Measurements from ENCODE around the gene TMEM184C.

The TMEM184C gene

DNA sequence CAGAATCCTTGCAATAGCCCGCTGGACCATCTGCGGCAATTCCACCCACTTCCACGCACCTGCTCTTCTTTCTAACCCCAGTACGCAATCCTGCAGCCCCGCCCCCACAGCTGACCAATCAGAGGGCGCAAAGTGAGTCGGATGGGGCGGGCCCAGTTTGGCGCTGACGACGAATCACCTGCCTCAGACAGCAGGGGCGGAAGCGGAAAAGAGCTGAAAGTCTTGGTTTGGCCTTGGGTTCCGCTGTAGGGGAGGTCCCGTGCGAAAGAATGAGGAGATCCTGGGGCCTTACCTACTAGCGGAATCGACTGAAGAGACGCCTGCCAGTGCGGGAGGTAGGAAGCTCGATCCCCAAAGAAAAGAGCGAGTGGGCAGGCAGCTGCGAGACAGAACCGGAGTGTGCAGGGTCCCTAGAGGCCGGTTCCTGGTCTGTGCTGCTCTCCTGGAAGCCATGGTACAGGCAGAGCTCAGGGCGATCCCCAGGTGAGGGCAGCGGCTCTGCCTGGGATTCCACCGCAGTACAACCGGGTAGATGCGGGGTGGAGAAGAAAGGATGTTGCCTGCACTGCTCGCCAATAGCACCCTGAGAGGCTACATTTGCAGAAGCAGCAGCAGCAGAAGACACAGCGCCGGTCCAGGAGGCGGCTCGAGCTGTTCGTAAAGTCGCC, at the start of gene TMEM184C:
TMEM184C (plus strand) TSS at position 225 of the 668 bp plus-strand sequence. CDS start 560 bp downstream, outside the sequence.
- in situ Hi-C loops (cut with HindIII; ENCODE audit: low sequenced_read_pairs) = no loop called here

DNA sequence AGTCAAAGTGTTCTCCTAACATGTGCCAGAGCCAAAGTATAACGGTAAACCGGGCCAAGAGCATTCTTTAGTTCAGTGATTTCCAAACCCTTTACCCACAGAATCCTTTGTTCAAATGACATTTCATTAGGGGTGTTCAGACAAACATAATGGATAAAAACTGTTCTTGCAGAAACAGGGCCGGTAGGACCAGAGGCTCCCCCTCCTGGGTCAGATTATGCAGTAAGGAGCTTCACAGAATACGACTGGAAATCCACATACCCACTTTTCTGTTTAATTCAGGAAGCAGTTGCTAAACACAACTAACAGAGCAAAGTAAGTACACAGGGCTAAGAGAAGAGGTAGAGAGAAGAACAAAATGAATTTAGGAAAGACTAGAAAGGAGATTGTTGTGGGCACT, 46.6 kb upstream of the TMEM184C start:
- in situ Hi-C loops (cut with HindIII; ENCODE audit: low sequenced_read_pairs) = no loop called here

DNA sequence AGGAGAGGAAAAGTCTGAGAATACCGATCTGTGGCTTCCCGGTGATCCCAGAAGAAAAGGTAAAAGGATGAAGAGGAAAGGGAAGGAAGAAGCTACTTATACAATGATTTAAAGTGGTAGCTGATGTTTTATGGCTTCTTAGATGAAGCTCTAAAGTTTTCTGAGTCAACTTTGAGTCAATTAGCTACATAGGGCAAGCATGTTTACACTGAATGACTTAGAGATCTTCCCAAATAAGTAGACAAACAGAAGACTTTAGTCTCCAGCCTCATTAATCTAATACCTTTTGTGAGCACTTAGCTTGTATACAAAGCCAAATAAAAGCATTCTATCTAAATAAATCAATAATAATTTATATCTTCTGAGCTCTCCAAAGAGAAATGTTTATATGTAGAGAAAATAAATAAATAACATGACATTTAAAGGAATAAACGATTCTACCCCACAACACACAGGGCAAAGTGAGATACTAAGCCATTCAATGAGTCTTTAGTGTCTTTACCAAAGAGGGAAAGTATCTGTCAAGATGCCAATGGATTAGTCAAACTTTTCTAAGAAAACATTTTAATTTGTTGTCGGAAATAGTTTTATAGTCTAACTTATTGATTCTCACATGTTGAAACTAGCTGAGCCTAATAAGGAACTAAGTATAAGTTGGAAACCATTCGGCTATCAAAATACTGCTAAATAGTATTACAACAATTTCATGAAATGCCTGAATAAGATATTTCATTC, 46.0 kb upstream of the TMEM184C start:
- in situ Hi-C loops (cut with HindIII; ENCODE audit: low sequenced_read_pairs) = no loop called here

DNA sequence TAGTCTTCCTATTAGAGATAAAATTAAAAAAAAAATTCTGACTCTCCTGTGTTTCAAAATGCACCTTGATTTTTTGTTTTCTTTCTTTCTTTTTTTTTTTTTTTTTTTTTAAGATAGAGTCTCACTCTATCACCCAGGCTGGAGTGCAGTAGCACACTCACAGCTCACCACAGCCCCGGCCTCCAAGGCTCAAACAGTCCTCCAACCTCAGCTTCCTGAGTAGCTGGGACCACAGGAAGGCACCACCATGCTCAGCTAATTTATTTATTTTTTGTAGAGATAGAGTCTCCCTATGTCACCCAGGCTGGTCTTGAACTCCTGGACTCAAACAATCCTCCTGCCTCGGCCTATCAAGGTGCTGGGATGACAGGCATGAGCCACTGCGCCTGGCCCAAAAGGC, 41.1 kb upstream of the TMEM184C start:
- in situ Hi-C loops (cut with HindIII; ENCODE audit: low sequenced_read_pairs) = no loop called here

- in situ Hi-C loops (cut with HindIII; ENCODE audit: low sequenced_read_pairs) = no loop called here
Observed at GRCh38 chr4:147578051-147578476, 39.1 kb upstream of the TMEM184C start.

DNA sequence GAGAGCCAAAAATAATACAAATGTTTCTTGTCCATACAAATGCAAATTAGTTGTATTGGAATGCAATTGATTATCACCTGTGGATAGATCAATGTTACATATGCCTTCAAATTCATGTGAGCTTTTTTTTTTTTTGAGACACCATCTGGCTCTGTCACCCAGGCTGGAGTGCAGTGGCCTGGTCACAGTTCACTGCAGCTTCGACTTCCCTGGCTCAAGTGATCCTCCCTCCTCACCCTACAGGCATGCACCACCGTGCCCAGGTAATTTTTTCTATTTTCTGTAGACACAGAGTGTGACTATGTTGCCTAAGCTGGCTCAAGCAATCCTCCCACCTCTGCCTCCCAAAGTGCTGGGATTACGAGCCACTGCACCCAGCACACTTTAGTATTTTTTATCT, 38.6 kb upstream of the TMEM184C start:
- in situ Hi-C loops (cut with HindIII; ENCODE audit: low sequenced_read_pairs) = no loop called here

DNA sequence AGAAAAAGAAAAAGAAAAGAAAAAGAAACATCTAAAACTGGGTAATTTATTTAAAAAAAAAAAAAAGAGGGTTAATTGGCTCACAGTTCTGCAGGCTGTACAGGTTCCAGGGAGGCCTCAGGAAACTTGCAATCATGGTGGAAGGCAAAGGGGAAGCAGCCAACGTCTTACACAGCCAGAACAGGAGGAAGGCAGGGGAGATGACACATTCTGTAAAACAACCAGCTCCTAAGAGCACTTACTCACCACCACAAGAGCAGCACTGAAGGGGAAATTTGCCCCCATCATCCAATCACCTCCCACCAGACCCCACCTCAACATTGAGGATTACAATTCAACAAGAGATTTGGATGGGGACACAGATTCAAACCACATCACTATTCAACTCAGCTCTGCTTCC, 36.8 kb upstream of the TMEM184C start:
- in situ Hi-C loops (cut with HindIII; ENCODE audit: low sequenced_read_pairs) = no loop called here

DNA sequence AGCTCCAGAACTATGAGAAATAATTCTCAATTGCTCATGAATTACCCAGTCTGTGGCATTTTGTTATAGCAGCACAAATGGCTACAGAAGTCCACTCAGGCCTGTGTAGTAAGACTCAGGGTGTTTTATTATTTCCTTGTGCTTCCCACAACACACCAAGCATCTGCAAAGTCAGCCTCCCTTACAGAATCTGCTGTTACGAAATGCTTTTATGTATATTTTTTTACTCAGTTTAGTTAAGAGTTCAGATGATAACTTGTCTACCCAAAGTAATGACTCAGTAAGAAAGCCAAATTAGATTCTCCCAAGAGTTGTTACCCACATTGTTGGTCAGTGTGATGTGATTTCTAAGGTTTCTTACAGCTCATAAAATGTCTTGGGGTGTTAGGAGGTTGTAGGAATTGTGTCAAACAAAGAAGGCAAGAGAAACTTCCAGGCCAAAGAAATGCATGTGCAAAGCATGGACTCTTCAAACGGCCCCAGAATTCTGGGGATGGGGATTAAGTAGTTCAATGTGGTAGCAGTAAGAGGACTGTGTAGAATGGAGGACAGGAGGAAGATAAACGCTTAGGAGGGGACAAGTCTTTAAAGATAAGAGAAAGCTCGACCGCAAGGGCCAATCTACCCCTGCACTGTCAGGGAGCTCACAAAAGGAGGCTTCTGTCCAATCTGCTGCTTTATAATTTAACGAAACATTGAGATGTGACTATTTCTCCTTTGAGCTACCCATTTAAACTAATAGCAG, 35.4 kb upstream of the TMEM184C start:
- in situ Hi-C loops (cut with HindIII; ENCODE audit: low sequenced_read_pairs) = no loop called here

- in situ Hi-C loops (cut with HindIII; ENCODE audit: low sequenced_read_pairs) = no loop called here
Observed at GRCh38 chr4:147582386-147583060, 34.7 kb upstream of the TMEM184C start.

- in situ Hi-C loops (cut with HindIII; ENCODE audit: low sequenced_read_pairs) = no loop called here
Observed at GRCh38 chr4:147583876-147584275, 33.3 kb upstream of the TMEM184C start.

DNA sequence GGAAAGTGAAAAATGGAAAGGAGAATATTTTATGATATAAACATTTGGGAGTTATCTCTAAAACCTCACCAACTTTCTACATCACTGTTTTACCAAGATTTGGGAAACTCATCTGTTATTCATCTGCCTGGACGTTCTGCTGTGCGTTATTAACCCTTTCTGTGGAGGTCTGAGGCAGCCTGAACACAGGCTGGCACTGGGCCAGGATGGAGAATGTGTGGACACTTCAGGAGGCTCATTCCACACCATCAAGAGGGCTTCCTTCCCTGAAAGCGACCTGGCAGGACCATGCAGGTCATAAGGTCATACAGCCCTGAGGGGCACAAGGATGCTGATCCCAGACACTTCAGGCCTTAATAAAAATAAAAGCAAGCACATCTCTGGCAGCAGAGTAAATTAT, 31.2 kb upstream of the TMEM184C start:
- in situ Hi-C loops (cut with HindIII; ENCODE audit: low sequenced_read_pairs) = no loop called here

DNA sequence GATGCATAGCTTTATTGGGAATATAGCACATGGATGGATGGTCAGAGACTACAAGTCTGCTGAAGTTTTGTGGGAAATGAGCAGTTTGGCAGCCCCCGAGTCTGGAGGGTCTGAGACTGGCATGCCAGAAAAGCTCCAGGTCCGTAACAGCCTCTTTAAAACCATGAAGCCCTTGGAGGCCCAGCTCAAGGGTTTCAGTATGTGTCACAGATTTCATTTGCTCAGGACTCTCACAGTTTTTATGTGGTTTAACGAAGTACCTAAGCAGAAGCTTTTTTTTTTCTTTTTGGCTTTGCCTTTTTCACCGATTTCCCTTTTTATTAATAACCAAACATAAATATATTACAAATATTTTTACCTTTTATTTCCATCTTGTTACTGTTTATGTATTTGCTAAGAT, 30.6 kb upstream of the TMEM184C start:
- in situ Hi-C loops (cut with HindIII; ENCODE audit: low sequenced_read_pairs) = no loop called here

- in situ Hi-C loops (cut with HindIII; ENCODE audit: low sequenced_read_pairs) = no loop called here
Observed at GRCh38 chr4:147587041-147587440, 30.2 kb upstream of the TMEM184C start.

DNA sequence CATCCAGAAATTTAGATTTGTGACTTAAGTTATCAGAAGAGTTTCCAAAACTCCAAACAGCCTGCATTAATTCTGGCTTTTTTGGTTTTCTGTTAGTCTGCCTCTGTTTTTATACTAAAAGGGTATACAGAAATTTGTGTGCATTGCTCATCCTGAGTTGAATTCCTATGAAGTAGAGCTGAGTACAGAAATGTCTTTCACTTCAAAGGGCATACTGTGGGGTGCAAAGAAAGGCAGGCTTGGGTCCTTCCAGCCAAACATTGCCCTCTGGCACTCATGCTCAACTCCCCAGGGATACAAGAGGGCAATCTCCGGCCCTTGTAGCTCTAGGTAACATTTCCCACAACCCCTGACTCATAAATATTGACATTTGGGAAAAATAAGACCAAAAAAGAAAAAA, 27.6 kb upstream of the TMEM184C start:
- in situ Hi-C loops (cut with HindIII; ENCODE audit: low sequenced_read_pairs) = no loop called here

GRCh38 chr4:147590249-147590920, 26.8 kb upstream of the TMEM184C start:
- in situ Hi-C loops (cut with HindIII; ENCODE audit: low sequenced_read_pairs) = no loop called here

DNA sequence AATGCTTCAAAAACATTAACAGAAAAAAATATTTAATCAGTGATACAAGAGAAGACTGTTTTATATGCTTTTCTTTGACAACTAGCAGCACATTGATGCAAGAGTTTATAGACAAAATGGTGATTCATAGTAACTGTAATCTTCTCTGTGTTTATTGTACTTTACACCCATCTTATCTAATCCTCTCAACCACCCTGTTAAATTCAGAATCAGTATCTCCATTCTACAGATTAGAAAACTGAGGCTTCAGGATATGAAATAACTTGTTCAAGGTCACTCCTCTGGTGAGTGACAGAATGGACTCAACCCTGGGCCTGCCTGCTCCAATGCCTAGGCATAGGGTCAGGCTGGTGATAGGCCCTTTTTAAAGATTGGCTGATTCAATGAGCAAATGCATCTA, 26.1 kb upstream of the TMEM184C start:
- in situ Hi-C loops (cut with HindIII; ENCODE audit: low sequenced_read_pairs) = no loop called here

DNA sequence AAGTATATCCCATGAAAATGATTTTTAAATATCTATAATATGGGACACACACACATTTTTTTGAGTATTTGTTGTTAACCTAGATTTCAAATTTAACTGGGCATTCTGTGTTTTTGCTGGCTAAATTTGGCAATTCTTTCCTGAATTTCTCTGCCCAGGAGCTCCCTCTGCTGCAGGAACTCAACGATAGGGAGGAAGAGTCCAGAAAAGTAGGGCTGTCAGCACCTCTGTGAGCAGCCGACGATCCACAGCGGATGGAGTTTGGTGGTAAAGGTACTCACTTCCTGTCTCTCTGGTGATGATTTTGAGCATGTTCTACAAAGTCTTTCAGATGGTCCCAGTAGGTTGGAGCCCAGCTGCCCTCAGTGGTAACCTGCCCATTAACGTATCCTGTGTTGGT, 23.1 kb upstream of the TMEM184C start:
- in situ Hi-C loops (cut with HindIII; ENCODE audit: low sequenced_read_pairs) = no loop called here

GRCh38 chr4:147594578-147594977, 22.6 kb upstream of the TMEM184C start:
- in situ Hi-C loops (cut with HindIII; ENCODE audit: low sequenced_read_pairs) = no loop called here

GRCh38 chr4:147596377-147596776, 20.8 kb upstream of the TMEM184C start:
- in situ Hi-C loops (cut with HindIII; ENCODE audit: low sequenced_read_pairs) = no loop called here

GRCh38 chr4:147596981-147597380, 20.2 kb upstream of the TMEM184C start:
- in situ Hi-C loops (cut with HindIII; ENCODE audit: low sequenced_read_pairs) = no loop called here

DNA sequence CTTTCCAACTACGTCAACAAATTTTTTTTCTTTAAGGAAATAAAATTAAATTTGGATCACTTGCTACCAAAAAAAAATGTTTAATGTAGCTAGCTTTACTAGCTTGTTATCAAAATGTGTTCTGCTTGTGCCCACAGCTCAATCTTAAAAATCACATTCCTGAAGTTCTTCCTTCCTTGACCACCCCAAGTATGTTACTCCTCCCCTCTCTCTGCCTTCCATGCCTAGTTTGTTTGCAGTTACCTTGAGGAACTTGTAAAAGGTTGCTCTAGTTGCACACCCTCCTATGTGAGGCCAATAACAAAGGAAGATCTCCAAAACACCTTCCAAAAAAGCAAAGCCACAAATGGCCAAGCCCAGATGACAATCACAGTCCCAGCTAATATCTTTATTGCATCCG, 19.6 kb upstream of the TMEM184C start:
- in situ Hi-C loops (cut with HindIII; ENCODE audit: low sequenced_read_pairs) = no loop called here

Measured in endothelial cell of hepatic sinusoid (primary cell).